Spinal cord (tissue), 10 donors: ENCODE data around the gene HSDL2. TPM values are rescaled to one million over a fixed set of nuclear protein-coding genes. Genes with fewer than 3 reads are reported as not detected.
"Not testable (repeated sequence)": the region's sequence is repeated elsewhere in the genome, so short reads cannot be mapped to it uniquely, and the experiment has no call there.

ENCODE experiments used
- DNase-seq, 6 donors: peaks; one replicate each; pipeline versions ENCODE4 v3.0.0 to v3.0.0-alpha.2; 2013 to 2015; ENCODE audit warnings: low spot score in 6 of 6, low read depth in 4 of 6
- H3K27ac ChIP-seq: one replicate; pipeline ENCODE4 v1.5.1; 2013; ENCODE audit warnings: low read depth, low read length, control low read depth
- H3K27me3 ChIP-seq: one replicate; pipeline ENCODE4 v1.6.1; 2013; ENCODE audit warnings: low read length; ENCODE audit not compliant: control insufficient read depth, insufficient read depth
- H3K36me3 ChIP-seq: one replicate; pipeline ENCODE4 v1.6.1; 2013; ENCODE audit warnings: low read length; ENCODE audit not compliant: control insufficient read depth, insufficient read depth
- H3K4me1 ChIP-seq: one replicate; pipeline ENCODE4 v1.6.1; 2013; ENCODE audit warnings: low read length; ENCODE audit not compliant: control insufficient read depth, insufficient read depth
- H3K4me3 ChIP-seq: one replicate; pipeline ENCODE4 v1.5.1; 2013; ENCODE audit warnings: low read depth, low read length, control low read depth
- H3K9me3 ChIP-seq: one replicate; pipeline ENCODE4 v1.6.1; 2013; ENCODE audit warnings: low read length; ENCODE audit not compliant: control insufficient read depth, insufficient read depth
- WGBS: methylation state at CpG from one replicate; pipeline ENCODE4 v1.1.5; 2013; ENCODE audit warnings: missing lambda C conversion rate; ENCODE audit not compliant: insufficient coverage; 5-methylcytosine and 5-hydroxymethylcytosine counted together
- polyA plus RNA-seq, 2 donors: library from polyadenylated mRNA; unstranded; fragments of 120-200 nt; gene quantifications; one replicate each; pipeline ENCODE4 v1.2.1, GENCODE V29; 2013; ENCODE audit not compliant: insufficient read length in 2 of 2
- total RNA-seq, 2 donors: library from RNA; depleted of rRNA in 1 of 2; stranded (reverse); fragments of 120-200 nt in 1 of 2; fragments of >200 nt in 1 of 2; gene quantifications; one replicate each; pipeline versions ENCODE4 v1.2.3 to v1.2.4, GENCODE V29; 2013 to 2014
- donor health status: healthy.

HSDL2 gene
- total and polyA plus RNA-seq, 4 donors: 47.7 to 62.7 (median 56.8) TPM

DNA sequence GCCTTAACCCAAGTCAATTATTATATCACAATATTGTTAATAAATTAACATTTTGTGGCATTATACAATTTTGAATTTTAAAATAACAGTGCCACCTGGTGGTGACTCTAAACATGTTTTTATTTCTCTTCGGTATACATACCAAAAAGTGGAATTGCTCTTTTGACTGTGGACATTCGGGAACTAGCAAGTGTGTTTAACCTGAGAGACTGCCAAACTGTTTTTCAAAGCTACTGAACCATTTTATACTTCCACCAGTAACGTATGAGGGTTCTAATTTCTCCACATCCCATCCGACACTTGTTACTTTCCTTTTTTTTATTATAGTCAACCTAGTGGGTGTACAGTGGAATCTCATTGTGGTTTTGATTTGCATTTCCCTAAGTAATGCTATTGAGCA, 18.3 kb upstream of the HSDL2 start:
- WGBS: no CpG with 5 or more reads among the region's 4 CpGs
- H3K27ac ChIP-seq: no peak overlapping the region
- peaks cover 1% of the 10 kb centered on the region for H3K9me3 ChIP-seq
- H3K36me3 ChIP-seq: no peaks in the 10 kb centered on the region
- no peaks in the 10 kb centered on the region for H3K4me1 ChIP-seq
- no peak overlapping the region for H3K4me3 ChIP-seq
- peak in 3 of 6 donors; percentile 24 to 84 (median 67) for DNase-seq
- H3K27me3 ChIP-seq: no peaks in the 10 kb centered on the region

DNA sequence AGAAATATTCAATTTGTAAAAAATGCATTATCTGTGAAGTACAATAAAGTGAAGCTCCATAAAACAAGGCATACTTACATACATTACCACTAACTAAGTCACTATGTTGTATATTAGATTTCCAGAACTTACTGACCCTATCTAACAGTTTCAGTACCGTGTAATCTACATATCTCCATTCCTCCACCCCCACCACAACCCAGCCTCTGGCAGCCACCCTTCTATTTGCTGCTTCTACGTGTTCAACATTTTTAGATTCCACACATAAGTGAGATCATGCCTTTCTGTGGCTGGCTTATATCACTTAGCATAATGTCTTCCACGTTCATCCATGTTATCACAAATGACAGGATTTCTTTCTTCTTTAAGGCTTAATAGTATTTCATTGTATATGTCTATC, 15.1 kb upstream of the HSDL2 start:
- H3K36me3 ChIP-seq: no peaks in the 10 kb centered on the region
- no peak for DNase-seq
- no peak overlapping the region for H3K4me3 ChIP-seq
- 70% methylated on average over 2 of the region's 3 CpGs for WGBS
- peaks cover 3% of the 10 kb centered on the region for H3K9me3 ChIP-seq
- no peaks in the 10 kb centered on the region for H3K4me1 ChIP-seq
- no peak overlapping the region for H3K27ac ChIP-seq
- H3K27me3 ChIP-seq: no peaks in the 10 kb centered on the region

DNA sequence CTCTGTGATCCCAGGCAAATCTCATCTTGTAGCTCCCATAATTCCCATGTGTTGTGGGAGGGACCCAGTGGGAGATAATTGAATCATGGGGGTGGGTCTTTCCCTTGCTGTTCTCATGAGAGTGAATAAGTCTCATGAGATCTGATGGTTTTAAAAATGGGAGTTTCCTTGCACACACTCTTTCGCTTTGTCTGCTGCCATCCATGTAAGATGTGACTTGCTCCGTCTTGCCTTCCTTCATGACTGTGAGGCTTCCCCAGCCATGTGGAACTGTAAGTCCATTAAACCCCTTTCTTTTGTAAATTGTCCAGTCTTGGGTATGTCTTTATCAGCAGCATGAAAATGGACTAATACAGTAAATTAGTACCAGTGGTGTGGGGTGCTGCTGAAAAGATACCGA, 14.7 kb upstream of the HSDL2 start:
- H3K4me1 ChIP-seq, H3K36me3 ChIP-seq, H3K27ac ChIP-seq, H3K9me3 ChIP-seq, DNase-seq, H3K4me3 ChIP-seq, H3K27me3 ChIP-seq: not testable (repeated sequence)
- 100% methylated on average over 2 of the region's 3 CpGs for WGBS

DNA sequence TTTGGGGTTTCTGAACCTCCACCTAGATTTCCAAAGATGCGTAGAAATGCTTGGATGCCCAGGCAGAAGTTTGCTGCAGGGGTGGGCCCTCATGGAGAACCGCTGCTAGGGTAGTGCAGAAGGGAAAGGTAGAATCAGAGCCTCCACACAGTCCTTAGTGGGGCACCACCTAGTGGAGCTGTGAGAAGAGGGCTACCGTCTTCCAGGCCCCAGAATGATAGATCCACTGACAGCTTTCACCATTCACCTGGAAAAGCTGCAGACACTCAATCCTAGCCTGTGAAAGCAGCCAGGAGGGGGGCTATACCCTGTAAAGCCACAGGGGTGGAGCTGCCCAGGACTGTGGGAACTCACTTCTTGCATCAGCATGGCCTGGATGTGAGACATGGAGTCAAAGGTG, 13.3 kb upstream of the HSDL2 start:
- no peak overlapping the region for H3K4me3 ChIP-seq

DNA sequence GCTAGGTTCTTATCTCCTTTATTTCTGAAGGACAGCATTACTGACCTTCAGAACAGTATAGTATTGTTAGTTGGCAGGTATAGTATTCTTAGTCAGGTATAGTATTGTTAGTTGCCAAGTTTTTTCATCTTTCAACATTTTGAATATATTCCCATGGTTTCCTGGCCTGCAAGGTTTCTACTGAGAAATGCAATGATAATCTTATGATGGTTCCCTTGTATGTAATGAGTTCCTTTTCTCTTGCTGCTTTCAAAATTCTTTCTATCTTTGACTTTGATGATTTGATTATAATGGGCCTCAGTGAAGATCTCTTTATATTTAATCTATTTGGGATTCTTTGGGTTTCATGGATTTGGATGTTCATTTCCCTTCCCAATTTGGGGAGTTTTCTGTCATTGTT, 12.4 kb upstream of the HSDL2 start:
- no peaks in the 10 kb centered on the region for H3K36me3 ChIP-seq
- H3K27me3 ChIP-seq: no peaks in the 10 kb centered on the region
- no peaks in the 10 kb centered on the region for H3K4me1 ChIP-seq
- H3K27ac ChIP-seq: no peak overlapping the region
- no peak overlapping the region for H3K4me3 ChIP-seq
- peaks cover 5% of the 10 kb centered on the region for H3K9me3 ChIP-seq
- DNase-seq: no peak

More for the DNA sequence above, 13.3 kb upstream of the HSDL2 start:
- DNase-seq: no peak
- Histone ChIP-seq H3K27ac (no peak overlapping the region), H3K9me3 (peaks cover 3% of the 10 kb centered on the region), H3K4me1 (no peaks in the 10 kb centered on the region), H3K36me3 (no peaks in the 10 kb centered on the region), H3K27me3 (no peaks in the 10 kb centered on the region)
- WGBS: 92% methylated on average over 2 of the region's 3 CpGs

DNA sequence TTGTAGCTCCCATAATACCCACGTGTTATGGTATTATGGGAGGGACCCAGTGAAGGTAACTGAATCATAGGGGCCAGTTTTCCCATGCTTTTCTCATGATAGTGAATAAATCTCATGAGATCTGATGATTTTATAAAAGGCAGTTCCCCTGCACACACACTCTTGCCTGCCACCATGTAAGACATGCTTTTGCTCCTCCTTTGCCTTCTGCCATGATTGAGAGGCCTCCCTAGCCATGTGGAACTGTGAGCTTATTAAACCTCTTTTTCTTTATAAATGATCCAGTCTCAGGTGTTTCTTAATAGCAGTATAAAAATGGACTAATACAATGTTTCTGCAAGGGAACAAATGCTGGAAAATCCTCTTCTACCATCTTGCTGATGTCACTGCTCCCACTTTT, 10.1 kb upstream of the HSDL2 start:
- Histone ChIP-seq H3K27me3 (no peaks in the 10 kb centered on the region), H3K4me1 (no peaks in the 10 kb centered on the region), H3K36me3 (no peaks in the 10 kb centered on the region), H3K9me3 (peaks cover 9% of the 10 kb centered on the region), H3K4me3 (no peak overlapping the region), H3K27ac (no peak overlapping the region)
- no peak for DNase-seq
- WGBS: no CpG with 5 or more reads among the region's 1 CpG

DNA sequence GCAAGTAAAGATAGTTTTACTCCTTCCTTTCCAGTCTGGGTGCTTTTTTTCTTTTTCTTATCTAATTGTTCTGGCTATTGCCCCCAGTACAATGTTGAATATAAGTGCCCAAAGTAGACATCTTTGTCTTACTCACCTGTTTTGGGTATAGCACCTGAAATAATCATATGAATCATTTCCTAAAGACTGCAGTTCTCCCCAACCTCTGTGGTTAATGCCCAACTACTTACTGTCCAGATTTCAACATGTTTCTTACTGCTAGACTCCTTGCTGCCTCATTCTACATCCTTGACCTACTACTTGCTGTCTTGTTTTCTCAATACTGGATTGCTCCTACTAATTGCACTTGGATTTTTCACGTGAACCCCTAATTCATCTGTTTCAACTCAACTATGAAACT, 8.8 kb upstream of the HSDL2 start:
- Histone ChIP-seq H3K27me3 (no peaks in the 10 kb centered on the region), H3K27ac (no peak overlapping the region), H3K4me3 (no peak overlapping the region), H3K36me3 (no peaks in the 10 kb centered on the region), H3K4me1 (no peaks in the 10 kb centered on the region), H3K9me3 (peaks cover 10% of the 10 kb centered on the region)
- WGBS: no CpG with 5 or more reads among the region's 1 CpG
- DNase-seq: no peak

DNA sequence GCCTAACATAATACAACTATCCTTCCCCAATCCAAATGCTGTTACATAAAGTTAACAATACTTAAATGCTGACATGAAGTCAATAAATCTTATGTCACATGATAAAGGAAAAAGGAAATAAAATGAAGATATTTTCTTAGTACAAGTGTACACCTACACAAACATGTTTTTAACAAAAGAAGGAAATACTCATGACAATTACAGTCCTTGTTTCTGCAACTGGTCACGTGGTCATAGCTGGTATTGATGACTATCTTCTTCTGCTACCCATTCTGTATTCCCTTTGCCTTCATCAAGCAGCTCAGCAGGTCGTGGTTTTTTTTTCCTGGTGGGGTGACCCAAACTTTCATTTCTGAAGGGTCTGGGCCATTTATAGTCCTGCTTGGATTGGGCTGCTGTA, 6.2 kb upstream of the HSDL2 start:
- not testable (repeated sequence) for DNase-seq, H3K27ac ChIP-seq, H3K4me1 ChIP-seq, H3K27me3 ChIP-seq, H3K4me3 ChIP-seq, H3K36me3 ChIP-seq, H3K9me3 ChIP-seq
- 100% methylated on average over 2 of the region's 2 CpGs for WGBS

DNA sequence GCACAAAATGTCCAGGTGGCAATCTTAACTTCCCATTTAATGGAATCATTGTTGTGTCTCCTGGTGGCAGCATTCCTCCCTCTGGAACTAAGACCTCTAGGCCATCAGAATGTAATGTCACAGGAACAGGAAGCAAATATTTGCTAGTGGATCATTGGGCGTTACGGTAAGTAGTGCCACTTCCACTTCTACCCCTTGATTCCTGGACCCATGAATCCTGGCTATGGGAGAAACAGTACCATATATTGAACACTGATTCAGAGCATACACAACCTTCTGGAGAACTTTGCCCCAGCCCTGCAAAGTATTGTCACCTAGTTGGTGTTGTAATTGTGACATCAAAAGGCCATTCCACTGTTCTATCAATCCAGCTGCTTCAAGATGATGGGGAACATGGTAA, 5.7 kb upstream of the HSDL2 start:
- H3K27me3 ChIP-seq, H3K36me3 ChIP-seq, H3K27ac ChIP-seq, DNase-seq, H3K9me3 ChIP-seq, H3K4me3 ChIP-seq: not testable (repeated sequence)
- WGBS: no CpG with 5 or more reads among the region's 2 CpGs
- H3K4me1 ChIP-seq: peaks cover 10% of the 10 kb centered on the region

DNA sequence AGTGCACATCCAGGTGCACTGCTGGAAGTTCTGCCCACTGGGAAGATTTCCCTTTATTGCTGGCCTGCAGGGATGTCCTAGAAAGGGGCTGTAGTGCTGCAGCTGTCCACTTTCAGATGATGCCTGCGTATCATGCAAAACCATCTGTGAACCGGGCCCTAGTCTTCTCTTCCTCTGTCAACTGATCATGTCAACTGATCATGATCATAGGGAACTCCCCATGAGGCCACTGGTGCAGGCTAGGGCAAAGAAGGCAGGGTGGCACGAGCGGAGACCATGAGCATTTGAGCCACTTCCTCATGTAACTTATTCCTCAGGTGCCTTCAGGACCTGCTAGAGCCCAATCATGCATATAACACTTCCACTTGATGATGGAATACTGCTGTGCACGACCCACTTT, 4.5 kb upstream of the HSDL2 start:
- H3K4me1 ChIP-seq: peaks cover 13% of the 10 kb centered on the region
- 90% methylated on average over 5 of the region's 5 CpGs for WGBS
- peaks cover 8% of the 10 kb centered on the region for H3K9me3 ChIP-seq
- H3K27me3 ChIP-seq: no peaks in the 10 kb centered on the region
- no peak for DNase-seq
- H3K36me3 ChIP-seq: no peaks in the 10 kb centered on the region
- H3K4me3 ChIP-seq: no peak overlapping the region
- no peak overlapping the region for H3K27ac ChIP-seq
